Left ventricle myocardium inferior (tissue), 1 donor: Measurements from ENCODE around the gene CDHR1. TPM values are rescaled to one million over a fixed set of nuclear protein-coding genes. Genes with fewer than 3 reads are reported as not detected.
"Not testable (repeated sequence)": the region's sequence is repeated elsewhere in the genome, so short reads cannot be mapped to it uniquely, and the experiment has no call there.

Experiments
- DNase-seq: peaks from one replicate; pipeline ENCODE4 v3.0.0-alpha.2; 2020
- H3K27ac ChIP-seq: fragments of 200-600 bp; replicated peaks from 2 replicates; pipeline ENCODE4 v1.8.0; 2021
- H3K27me3 ChIP-seq: fragments of 200-600 bp; 2 replicates; pipeline ENCODE4 v1.8.0; 2021; ENCODE audit warnings: low read depth
- H3K36me3 ChIP-seq: fragments of 200-600 bp; 2 replicates; pipeline ENCODE4 v1.8.0; 2021
- H3K4me1 ChIP-seq: fragments of 200-600 bp; 2 replicates; pipeline ENCODE4 v1.8.0; 2021
- H3K4me3 ChIP-seq: fragments of 200-600 bp; 2 replicates; pipeline ENCODE4 v1.8.0; 2021; ENCODE audit warnings: mild to moderate bottlenecking, moderate library complexity
- H3K9me3 ChIP-seq: fragments of 200-600 bp; replicated peaks from 2 replicates; pipeline ENCODE4 v1.8.0; 2021
- intact Hi-C: fragments of 100-400 bp; cut with micrococcal nuclease; formaldehyde crosslinking; loops from one replicate; pipeline ENCODE4 v1.11.0; 2022
- total RNA-seq: library from RNA; stranded (reverse); fragmentation: NEBNext Ultra II Directional; extraction: Animal tissue kit (Norgen Biotek cat#: 25700); gene quantifications from one replicate; pipeline ENCODE4 v1.2.1, GENCODE V29; 2021
- TF ChIP-seq, protein P1 (sequence below): fragments of 200-600 bp; IDR thresholded peaks from 2 replicates; pipeline ENCODE4 v1.8.0; 2021; ENCODE audit warnings: antibody characterized with exemption, mild to moderate bottlenecking, borderline replicate concordance
- donor health status: DM: no; HTN: yes; CAD: no; lungs with severe emphysema.

CDHR1 gene
- total RNA-seq, 1 donor from 2014 or later, result 0.41 TPM

- no peak overlapping the region for H3K27ac ChIP-seq
- H3K4me1 ChIP-seq, result no peaks in the 10 kb centered on the region
- TF ChIP-seq, protein P1, sequence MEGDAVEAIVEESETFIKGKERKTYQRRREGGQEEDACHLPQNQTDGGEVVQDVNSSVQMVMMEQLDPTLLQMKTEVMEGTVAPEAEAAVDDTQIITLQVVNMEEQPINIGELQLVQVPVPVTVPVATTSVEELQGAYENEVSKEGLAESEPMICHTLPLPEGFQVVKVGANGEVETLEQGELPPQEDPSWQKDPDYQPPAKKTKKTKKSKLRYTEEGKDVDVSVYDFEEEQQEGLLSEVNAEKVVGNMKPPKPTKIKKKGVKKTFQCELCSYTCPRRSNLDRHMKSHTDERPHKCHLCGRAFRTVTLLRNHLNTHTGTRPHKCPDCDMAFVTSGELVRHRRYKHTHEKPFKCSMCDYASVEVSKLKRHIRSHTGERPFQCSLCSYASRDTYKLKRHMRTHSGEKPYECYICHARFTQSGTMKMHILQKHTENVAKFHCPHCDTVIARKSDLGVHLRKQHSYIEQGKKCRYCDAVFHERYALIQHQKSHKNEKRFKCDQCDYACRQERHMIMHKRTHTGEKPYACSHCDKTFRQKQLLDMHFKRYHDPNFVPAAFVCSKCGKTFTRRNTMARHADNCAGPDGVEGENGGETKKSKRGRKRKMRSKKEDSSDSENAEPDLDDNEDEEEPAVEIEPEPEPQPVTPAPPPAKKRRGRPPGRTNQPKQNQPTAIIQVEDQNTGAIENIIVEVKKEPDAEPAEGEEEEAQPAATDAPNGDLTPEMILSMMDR, result no peak
- no peak for DNase-seq
- H3K36me3 ChIP-seq, result peaks cover under 1% of the 10 kb centered on the region
- peaks cover 51% of the 10 kb centered on the region for H3K27me3 ChIP-seq
- H3K9me3 ChIP-seq, result no peaks in the 10 kb centered on the region
- H3K4me3 ChIP-seq, result no peak overlapping the region
- intact Hi-C loops, result no loop called here
Measured at GRCh38 chr10:84160663-84161362, 33.5 kb upstream of the CDHR1 start.

GRCh38 chr10:84163996-84164395 lies 30.3 kb upstream of the CDHR1 start:
- Histone ChIP-seq H3K27me3 (peaks cover 56% of the 10 kb centered on the region), H3K4me1 (no peaks in the 10 kb centered on the region), H3K4me3 (no peak overlapping the region), H3K27ac (no peak overlapping the region), H3K9me3 (no peaks in the 10 kb centered on the region), H3K36me3 (no peaks in the 10 kb centered on the region)
- TF ChIP-seq, protein P1, result no peak
- DNase-seq, result no peak
- intact Hi-C loops, result no loop called here

- TF ChIP-seq, protein P1, result no peak
- DNase-seq, result no peak
- Histone ChIP-seq H3K4me1 (no peaks in the 10 kb centered on the region), H3K9me3 (no peaks in the 10 kb centered on the region), H3K36me3 (no peaks in the 10 kb centered on the region), H3K27me3 (peaks cover 56% of the 10 kb centered on the region), H3K4me3 (no peak overlapping the region), H3K27ac (no peak overlapping the region)
- intact Hi-C loops, result no loop called here
Measured at GRCh38 chr10:84164442-84164841, 29.9 kb upstream of the CDHR1 start.

- no peaks in the 10 kb centered on the region for H3K4me1 ChIP-seq
- intact Hi-C loops, result no loop called here
Measured at GRCh38 chr10:84166620-84167288, 27.6 kb upstream of the CDHR1 start.

DNA sequence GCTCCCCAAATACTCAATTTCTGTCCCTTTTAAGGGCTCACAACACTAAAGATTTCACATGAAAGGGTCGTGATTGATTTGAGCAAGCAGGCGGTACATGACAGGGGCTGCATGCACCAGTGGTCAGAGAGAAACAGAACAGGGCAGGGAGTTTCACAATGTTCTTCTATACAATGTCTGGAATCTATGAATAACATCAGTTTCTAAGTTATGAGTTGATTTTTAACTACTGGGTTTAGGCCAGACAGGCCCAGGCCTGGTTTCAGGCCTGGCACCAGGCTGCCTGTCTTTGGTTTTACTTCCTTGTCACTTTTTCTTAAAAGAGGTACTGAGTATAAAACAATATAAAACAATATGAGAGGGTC lies 27.1 kb upstream of the CDHR1 start:
- DNase-seq, H3K4me1 ChIP-seq, H3K36me3 ChIP-seq, H3K4me3 ChIP-seq, H3K9me3 ChIP-seq, H3K27ac ChIP-seq, intact Hi-C loops: not testable (repeated sequence)
- H3K27me3 ChIP-seq, result peaks cover 38% of the 10 kb centered on the region

More at GRCh38 chr10:84166620-84167288, 27.6 kb upstream of the CDHR1 start:
- Histone ChIP-seq H3K9me3 (no peaks in the 10 kb centered on the region), H3K27me3 (peaks cover 43% of the 10 kb centered on the region), H3K36me3 (no peaks in the 10 kb centered on the region), H3K4me3 (no peak overlapping the region), H3K27ac (no peak overlapping the region)
- DNase-seq, result no peak
- TF ChIP-seq, protein P1, result no peak

DNA sequence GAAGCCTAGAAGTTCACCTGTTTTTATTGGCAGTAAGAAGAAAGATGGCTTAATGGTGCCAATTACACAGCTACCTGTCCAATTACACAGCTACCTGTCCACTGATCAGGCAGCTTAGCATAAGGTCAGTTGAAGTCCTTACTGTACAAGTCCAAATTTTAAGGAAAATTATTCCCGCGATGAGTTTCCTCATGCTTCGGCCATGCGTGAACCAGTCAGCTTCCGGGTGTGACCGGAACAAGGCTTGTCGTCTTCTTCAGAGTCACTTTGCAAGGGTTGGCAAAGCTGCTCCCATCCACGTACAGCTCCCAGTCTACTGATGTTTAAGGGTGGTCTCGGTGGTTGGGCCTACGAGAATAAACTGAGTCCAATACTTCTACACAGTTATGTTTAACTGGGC lies 26.0 kb upstream of the CDHR1 start:
- H3K4me1 ChIP-seq, intact Hi-C loops: not testable (repeated sequence)

DNA sequence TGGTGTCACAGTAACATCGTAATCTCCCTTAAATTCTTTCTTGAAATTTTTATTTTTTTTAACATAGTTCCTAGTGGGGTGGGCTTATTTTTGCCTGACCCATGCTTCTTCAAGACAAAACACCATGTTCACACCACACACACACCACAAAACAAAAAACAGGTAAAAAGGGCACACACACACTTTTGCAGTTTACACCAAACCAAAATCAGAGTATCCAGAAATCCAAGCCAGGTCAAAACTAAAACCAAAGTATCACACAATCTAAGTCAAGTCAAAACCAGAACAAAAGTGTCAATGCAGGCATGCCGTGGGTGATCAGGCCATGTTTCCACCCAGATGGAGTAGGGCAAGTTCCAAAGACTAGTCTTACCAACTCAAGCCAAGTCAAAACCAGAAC lies 23.1 kb upstream of the CDHR1 start:
- H3K4me1 ChIP-seq, H3K4me3 ChIP-seq, intact Hi-C loops, H3K27ac ChIP-seq, DNase-seq, H3K27me3 ChIP-seq, H3K36me3 ChIP-seq, H3K9me3 ChIP-seq: not testable (repeated sequence)

More for the DNA sequence above, 26.0 kb upstream of the CDHR1 start:
- not testable (repeated sequence) for H3K4me3 ChIP-seq, H3K9me3 ChIP-seq, H3K27ac ChIP-seq, DNase-seq, H3K36me3 ChIP-seq
- H3K27me3 ChIP-seq, result peaks cover 27% of the 10 kb centered on the region

- intact Hi-C loops, H3K27me3 ChIP-seq, H3K36me3 ChIP-seq, H3K4me3 ChIP-seq, H3K27ac ChIP-seq, DNase-seq, H3K9me3 ChIP-seq, H3K4me1 ChIP-seq: not testable (repeated sequence)
Measured at GRCh38 chr10:84171700-84172466, 22.5 kb upstream of the CDHR1 start.
